Skeletal muscle satellite cell (primary cell): ENCODE measurements around the gene CCDC50.

Experiments used
- H3K27me3 ChIP-seq: 2 replicates; pipeline ENCODE4 v1.7.0; 2013; ENCODE audit warnings: low read length; ENCODE audit not compliant: control insufficient read depth, insufficient read depth
- H3K36me3 ChIP-seq: 2 replicates; pipeline ENCODE4 v1.7.0; 2013; ENCODE audit warnings: mild to moderate bottlenecking, control low read depth, low read length; ENCODE audit not compliant: insufficient read depth
- H3K4me1 ChIP-seq: 2 replicates; pipeline ENCODE4 v1.7.0; 2013; ENCODE audit warnings: low read length; ENCODE audit not compliant: control insufficient read depth, insufficient read depth
- H3K4me2 ChIP-seq: 2 replicates; pipeline ENCODE4 v1.7.0; 2013; ENCODE audit warnings: mild to moderate bottlenecking, low read length
- H3K4me3 ChIP-seq: 2 replicates; pipeline ENCODE4 v1.7.0; 2013; ENCODE audit warnings: low read length
- H3K9ac ChIP-seq: 2 replicates; pipeline ENCODE4 v1.7.0; 2013; ENCODE audit warnings: mild to moderate bottlenecking, low read depth, low read length, moderate library complexity
- H3K9me3 ChIP-seq: replicated peaks from 2 replicates; pipeline ENCODE4 v1.7.0; 2013; ENCODE audit warnings: mild to moderate bottlenecking, control low read depth, low read length

CCDC50 gene

GRCh38 chr3:191432162-191432561 lies 103.0 kb downstream of the CCDC50 start:
- Histone ChIP-seq H3K9me3 (no peaks in the 10 kb centered on the region), H3K36me3 (no peaks in the 10 kb centered on the region), H3K27me3 (no peaks in the 10 kb centered on the region), H3K4me1 (no peaks in the 10 kb centered on the region), H3K9ac (no peak overlapping the region), H3K4me3 (no peak overlapping the region), H3K4me2 (no peak overlapping the region)

DNA sequence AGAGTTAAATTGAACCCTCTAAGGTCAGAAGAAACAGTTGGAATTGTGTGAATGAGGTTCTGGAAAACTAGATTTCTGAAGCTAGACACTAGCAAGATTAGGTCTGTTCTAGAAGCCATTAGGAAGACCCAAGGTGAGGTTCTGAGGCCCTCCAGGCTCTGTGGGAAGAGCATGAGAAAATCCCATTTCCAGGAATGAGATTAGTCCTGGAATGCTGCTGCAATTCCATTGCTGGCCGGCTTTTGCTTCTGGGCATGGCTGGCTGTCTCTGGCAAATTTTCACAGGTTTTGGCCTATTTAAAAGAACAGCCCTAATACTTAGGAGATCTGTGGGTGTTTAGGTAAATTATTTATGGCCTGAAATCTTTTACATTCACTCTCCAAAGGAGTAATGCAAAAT lies 104.8 kb downstream of the CCDC50 start:
- no peaks in the 10 kb centered on the region for H3K36me3 ChIP-seq
- no peaks in the 10 kb centered on the region for H3K4me1 ChIP-seq
- H3K9me3 ChIP-seq, result no peaks in the 10 kb centered on the region
- no peak overlapping the region for H3K9ac ChIP-seq
- H3K27me3 ChIP-seq, result no peaks in the 10 kb centered on the region
- no peak overlapping the region for H3K4me2 ChIP-seq
- no peak overlapping the region for H3K4me3 ChIP-seq

GRCh38 chr3:191435981-191436380 lies 106.8 kb downstream of the CCDC50 start:
- Histone ChIP-seq H3K27me3 (no peaks in the 10 kb centered on the region), H3K9me3 (no peaks in the 10 kb centered on the region), H3K4me2 (no peak overlapping the region), H3K36me3 (no peaks in the 10 kb centered on the region), H3K4me3 (no peak overlapping the region), H3K4me1 (no peaks in the 10 kb centered on the region), H3K9ac (no peak overlapping the region)

DNA sequence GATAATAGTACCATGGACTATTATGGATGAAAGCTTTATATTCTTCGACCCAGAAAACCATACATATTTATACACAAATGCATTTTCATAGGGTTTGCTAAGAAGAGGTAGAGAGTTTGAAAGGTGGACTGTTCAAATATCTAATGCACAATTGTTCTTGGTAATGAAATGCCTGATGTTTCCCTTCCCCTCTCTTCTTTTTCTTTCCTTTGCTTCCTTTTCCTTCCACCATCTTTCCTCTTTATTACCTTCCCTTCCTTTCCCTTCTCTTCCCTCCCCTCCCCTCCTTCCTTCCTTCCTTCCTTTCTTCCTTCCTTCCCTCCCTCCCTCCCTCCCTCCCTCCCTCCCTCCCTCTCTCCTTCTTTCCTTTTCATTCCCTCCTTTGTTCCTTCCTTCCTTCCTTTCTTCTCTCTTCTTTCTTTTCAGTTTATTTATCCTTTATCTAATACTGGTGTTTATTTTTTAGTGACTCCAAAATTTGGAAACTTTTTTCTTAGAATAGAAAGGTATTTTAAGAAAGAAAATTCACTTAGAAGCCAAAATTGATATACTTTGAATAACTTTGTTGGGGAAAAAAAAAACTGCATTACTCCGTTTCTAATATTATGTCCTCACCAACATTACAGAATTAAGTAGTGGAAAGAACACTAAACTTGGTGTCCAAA lies 109.1 kb downstream of the CCDC50 start:
- no peak overlapping the region for H3K9ac ChIP-seq
- no peaks in the 10 kb centered on the region for H3K36me3 ChIP-seq
- no peak overlapping the region for H3K4me3 ChIP-seq
- no peak overlapping the region for H3K4me2 ChIP-seq
- no peaks in the 10 kb centered on the region for H3K4me1 ChIP-seq
- H3K27me3 ChIP-seq, result no peaks in the 10 kb centered on the region
- H3K9me3 ChIP-seq, result no peaks in the 10 kb centered on the region

DNA sequence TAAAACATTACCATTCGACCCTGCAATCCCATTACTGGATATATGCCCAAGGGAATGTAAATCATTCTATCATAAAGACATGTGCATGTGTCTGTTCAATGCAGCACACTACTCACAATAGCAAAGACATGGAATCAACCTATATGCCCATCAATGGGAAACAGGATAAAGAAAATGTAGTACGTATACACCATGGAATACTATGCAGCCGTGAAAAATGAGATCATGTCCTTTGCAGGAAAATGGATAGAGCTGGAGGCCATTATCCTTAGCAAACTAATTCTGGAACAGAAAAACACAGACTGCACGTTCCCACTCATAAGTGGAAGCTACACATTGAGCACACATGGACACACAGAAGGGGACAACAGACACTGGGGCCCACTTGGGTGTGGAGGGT lies 111.3 kb downstream of the CCDC50 start:
- Histone ChIP-seq H3K36me3 (no peaks in the 10 kb centered on the region), H3K27me3 (no peaks in the 10 kb centered on the region), H3K9ac (no peak overlapping the region), H3K9me3 (no peaks in the 10 kb centered on the region), H3K4me3 (no peak overlapping the region), H3K4me2 (no peak overlapping the region), H3K4me1 (no peaks in the 10 kb centered on the region)

GRCh38 chr3:191441687-191442086 lies 112.5 kb downstream of the CCDC50 start:
- H3K27me3 ChIP-seq, result no peaks in the 10 kb centered on the region
- no peak overlapping the region for H3K9ac ChIP-seq
- no peaks in the 10 kb centered on the region for H3K36me3 ChIP-seq
- no peaks in the 10 kb centered on the region for H3K9me3 ChIP-seq
- H3K4me2 ChIP-seq, result no peak overlapping the region
- no peaks in the 10 kb centered on the region for H3K4me1 ChIP-seq
- no peak overlapping the region for H3K4me3 ChIP-seq

DNA sequence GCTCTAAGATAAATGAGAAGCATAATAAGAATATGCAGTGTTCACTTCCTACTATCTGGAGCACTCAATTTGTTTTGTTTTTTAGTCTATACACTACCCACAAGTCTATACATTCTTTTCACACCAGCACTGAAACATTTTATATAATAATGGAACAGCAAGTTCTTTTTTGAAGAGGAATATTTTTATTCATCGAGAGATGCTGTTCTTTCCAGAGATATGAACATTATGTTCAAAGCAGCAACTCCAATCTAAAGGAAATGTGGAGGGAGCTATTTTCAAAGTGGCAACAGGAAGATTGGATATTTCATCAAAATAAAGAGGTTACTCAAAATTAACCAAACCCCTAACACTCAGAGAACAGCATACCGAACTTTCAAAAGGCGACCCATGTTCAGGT lies 115.4 kb downstream of the CCDC50 start:
- no peak overlapping the region for H3K4me3 ChIP-seq
- no peaks in the 10 kb centered on the region for H3K9me3 ChIP-seq
- no peaks in the 10 kb centered on the region for H3K36me3 ChIP-seq
- no peak overlapping the region for H3K9ac ChIP-seq
- no peaks in the 10 kb centered on the region for H3K4me1 ChIP-seq
- H3K4me2 ChIP-seq, result no peak overlapping the region
- H3K27me3 ChIP-seq, result no peaks in the 10 kb centered on the region
